ENCODE measurements around the gene PRAME.
"Not testable (repeated sequence)": the region's sequence is repeated elsewhere in the genome, so short reads cannot be mapped to it uniquely, and the experiment has no call there.

Gene PRAME

GRCh38 chr22:22520667-22521602 lies 38.1 kb downstream of the PRAME start:
- no peak for DNase-seq (ENCODE audit: low spot score)

- no peak for DNase-seq (ENCODE audit: low spot score)
These were observed 38.9 kb downstream of the PRAME start, which contains the start of gene ZNF280A for GRCh38 chr22:22520020-22520656. ZNF280A (minus strand) TSS chr22:22520270; CDS start chr22:22515630, 4,640 bp downstream.

- DNase-seq (ENCODE audit: low spot score) = no peak
These were observed 39.5 kb downstream of the PRAME start for GRCh38 chr22:22519591-22519990.

- DNase-seq (ENCODE audit: low spot score) = no peak
These were observed 42.1 kb downstream of the PRAME start for GRCh38 chr22:22516992-22517391.

GRCh38 chr22:22515890-22516289 lies 43.2 kb downstream of the PRAME start:
- no peak for DNase-seq (ENCODE audit: low spot score)

GRCh38 chr22:22514431-22514830 lies 44.6 kb downstream of the PRAME start:
- not testable (repeated sequence) for DNase-seq (ENCODE audit: low spot score)

GRCh38 chr22:22513619-22514018 lies 45.4 kb downstream of the PRAME start:
- DNase-seq (ENCODE audit: low spot score) = no peak

GRCh38 chr22:22512951-22513350 lies 46.1 kb downstream of the PRAME start:
- DNase-seq (ENCODE audit: low spot score) = no peak

GRCh38 chr22:22510833-22511232 lies 48.2 kb downstream of the PRAME start:
- not testable (repeated sequence) for DNase-seq (ENCODE audit: low spot score)

- not testable (repeated sequence) for DNase-seq (ENCODE audit: low spot score)
These were observed 49.2 kb downstream of the PRAME start for GRCh38 chr22:22509912-22510311.

GRCh38 chr22:22508274-22509176 lies 50.5 kb downstream of the PRAME start, which contains the start of gene ZNF280B:
ZNF280B (minus strand) TSS chr22:22508742; CDS start chr22:22489398, 19,344 bp downstream.
- peak; percentile 9 for DNase-seq (ENCODE audit: low spot score)

GRCh38 chr22:22507743-22508273 lies 51.3 kb downstream of the PRAME start:
- no peak for DNase-seq (ENCODE audit: low spot score)

GRCh38 chr22:22506736-22507135 lies 52.3 kb downstream of the PRAME start:
- no peak for DNase-seq (ENCODE audit: low spot score)

GRCh38 chr22:22498267-22498666 lies 60.8 kb downstream of the PRAME start:
- DNase-seq (ENCODE audit: low spot score) = no peak

Data from hepatic stellate cell (primary cell).